GM13977 (cell line): ENCODE measurements around the gene SLC25A19.

Source experiments
- DNase-seq: peaks from one replicate; pipeline ENCODE4 v3.0.0; 2012; ENCODE audit warnings: low spot score
- CTCF ChIP-seq: IDR thresholded peaks from 2 replicates; pipeline ENCODE4 v1.5.1; 2012; ENCODE audit warnings: mild to moderate bottlenecking, control low read depth; ENCODE audit not compliant: insufficient read depth; ENCODE audit errors: extremely low read depth, missing control alignments
- in situ Hi-C: fragments of 300-500 bp; cut with MboI; formaldehyde crosslinking; loops from one replicate; pipeline ENCODE4 v1.12.0; 2022; ENCODE audit warnings: low sequenced_read_pairs, low pct_unique_long_range_greater_than_20kb, mixed read lengths, inconsistent platforms; ENCODE audit not compliant: unreplicated experiment

The SLC25A19 gene

GRCh38 chr17:75270218-75270965 is 18.8 kb downstream of the SLC25A19 start:
- in situ Hi-C loops, result loop anchor here (10.0 kb wide), 1 partner anchor 144 kb away; no protein-coding TSS in a partner anchor

GRCh38 chr17:75269844-75270217 is 19.4 kb downstream of the SLC25A19 start:
- in situ Hi-C loops, result loop anchor here (10.0 kb wide), 1 partner anchor 145 kb away; no protein-coding TSS in a partner anchor
- DNase-seq, result no peak
- no peak for TF ChIP-seq CTCF

More at GRCh38 chr17:75270218-75270965, 18.8 kb downstream of the SLC25A19 start:
- peak; percentile 45 for TF ChIP-seq CTCF
- peak; percentile 86 for DNase-seq

GRCh38 chr17:75267411-75268232 is 21.6 kb downstream of the SLC25A19 start:
- no peak for TF ChIP-seq CTCF
- no peak for DNase-seq
- in situ Hi-C loops, result no loop called here

GRCh38 chr17:75267153-75267410 is 22.2 kb downstream of the SLC25A19 start:
- no peak for DNase-seq
- no peak for TF ChIP-seq CTCF
- in situ Hi-C loops, result no loop called here

GRCh38 chr17:75266316-75267152 is 22.7 kb downstream of the SLC25A19 start:
- in situ Hi-C loops, result no loop called here
- no peak for TF ChIP-seq CTCF
- no peak for DNase-seq

- no peak for DNase-seq
- in situ Hi-C loops, result no loop called here
- no peak for TF ChIP-seq CTCF
Measured at GRCh38 chr17:75265614-75266315, 23.5 kb downstream of the SLC25A19 start.
